HG03196 (cell line): ENCODE results near the gene KRT32.

ENCODE experiments used
- ATAC-seq: cut with Tn5 transposase; IDR thresholded peaks from one replicate; pipeline ENCODE4 v1.9.1; 2021; ENCODE audit not compliant: unreplicated experiment

The KRT32 gene

GRCh38 chr17:41494524-41494923 lies 27.3 kb upstream of the KRT32 start:
- ATAC-seq = no peak

GRCh38 chr17:41492771-41493170 lies 25.6 kb upstream of the KRT32 start:
- no peak for ATAC-seq

- ATAC-seq = no peak
Observed at GRCh38 chr17:41492351-41492750, 25.2 kb upstream of the KRT32 start.

GRCh38 chr17:41491476-41491875 lies 24.3 kb upstream of the KRT32 start:
- no peak for ATAC-seq

GRCh38 chr17:41490000-41490990 lies 23.1 kb upstream of the KRT32 start:
- no peak for ATAC-seq

GRCh38 chr17:41489531-41489930 lies 22.3 kb upstream of the KRT32 start, which contains the start of gene KRT36:
TSS of gene KRT36 (minus strand) at chr17:41489910. CDS start at chr17:41489864, 46 bp downstream.
- no peak for ATAC-seq

GRCh38 chr17:41486809-41487530 lies 19.8 kb upstream of the KRT32 start:
- no peak for ATAC-seq

GRCh38 chr17:41486316-41486715 lies 19.1 kb upstream of the KRT32 start:
- no peak for ATAC-seq

- no peak for ATAC-seq
Observed at GRCh38 chr17:41484920-41485904, 18.0 kb upstream of the KRT32 start.

GRCh38 chr17:41483991-41484826 lies 17.0 kb upstream of the KRT32 start:
- no peak for ATAC-seq

GRCh38 chr17:41483531-41483930 lies 16.3 kb upstream of the KRT32 start:
- no peak for ATAC-seq

- ATAC-seq = no peak
Observed at GRCh38 chr17:41481036-41481435, 13.8 kb upstream of the KRT32 start, which contains the start of gene KRT35. TSS of gene KRT35 (minus strand) at chr17:41481151. CDS start at chr17:41481097, 54 bp downstream.

GRCh38 chr17:41480581-41480980 lies 13.4 kb upstream of the KRT32 start:
- no peak for ATAC-seq

GRCh38 chr17:41480136-41480535 lies 12.9 kb upstream of the KRT32 start:
- no peak for ATAC-seq

- no peak for ATAC-seq
Observed at GRCh38 chr17:41478237-41478636, 11.1 kb upstream of the KRT32 start.

GRCh38 chr17:41476866-41477815 lies 10.0 kb upstream of the KRT32 start:
- ATAC-seq = no peak

- ATAC-seq = no peak
Observed at GRCh38 chr17:41475421-41475820, 8.2 kb upstream of the KRT32 start.

GRCh38 chr17:41474863-41475262 lies 7.7 kb upstream of the KRT32 start:
- no peak for ATAC-seq

GRCh38 chr17:41468346-41468745 lies 1.2 kb upstream of the KRT32 start:
- ATAC-seq = no peak
